ENCODE measurements around the gene MAP3K5.
"Not testable (repeated sequence)": the region's sequence is repeated elsewhere in the genome, so short reads cannot be mapped to it uniquely, and the experiment has no call there.

MAP3K5 gene

DNA sequence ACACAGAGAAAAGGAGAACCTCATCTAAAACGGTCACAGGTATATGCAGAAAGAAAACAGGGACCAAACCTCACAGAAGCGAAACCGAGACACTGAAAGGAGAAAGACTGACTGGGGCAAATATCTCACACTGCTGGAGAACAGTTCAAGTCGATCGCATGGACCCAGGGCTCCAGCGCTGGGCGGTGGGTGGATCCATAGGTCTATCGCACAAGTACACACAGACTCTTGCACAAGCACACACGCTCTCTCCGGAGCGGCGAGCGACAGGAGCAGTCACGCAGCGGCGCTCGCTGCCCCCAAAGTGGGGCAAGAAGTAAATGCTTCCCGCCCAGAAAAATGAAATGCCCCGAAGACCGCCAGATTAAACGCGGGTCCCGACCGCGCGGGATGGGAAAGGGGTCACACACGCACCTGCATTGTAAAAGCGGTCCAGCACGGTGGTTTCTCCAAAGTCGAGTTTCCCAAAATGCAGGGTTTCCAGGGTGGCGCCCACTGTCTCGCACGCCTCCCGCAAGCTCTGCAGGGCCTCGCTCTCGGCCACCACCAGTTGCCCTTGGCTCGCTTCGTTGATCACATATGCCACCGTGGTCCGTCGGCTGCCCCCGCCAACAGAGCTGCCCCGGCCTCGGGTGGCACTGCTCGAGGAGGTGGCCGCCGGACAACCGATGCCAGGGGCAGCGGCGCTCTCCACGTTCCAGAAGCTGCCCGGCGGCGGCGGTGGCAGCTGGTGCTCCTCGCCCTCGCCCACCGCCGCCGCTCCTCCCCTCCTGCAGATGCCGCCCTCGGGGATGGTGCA, 782 bp downstream of the MAP3K5 start:
- no peak overlapping the region for H3K23ac ChIP-seq (ENCODE audit: low read length)
- no CpG with 5 or more reads among the region's 62 CpGs for WGBS (ENCODE audit: extremely low coverage, insufficient coverage, insufficient read length)

DNA sequence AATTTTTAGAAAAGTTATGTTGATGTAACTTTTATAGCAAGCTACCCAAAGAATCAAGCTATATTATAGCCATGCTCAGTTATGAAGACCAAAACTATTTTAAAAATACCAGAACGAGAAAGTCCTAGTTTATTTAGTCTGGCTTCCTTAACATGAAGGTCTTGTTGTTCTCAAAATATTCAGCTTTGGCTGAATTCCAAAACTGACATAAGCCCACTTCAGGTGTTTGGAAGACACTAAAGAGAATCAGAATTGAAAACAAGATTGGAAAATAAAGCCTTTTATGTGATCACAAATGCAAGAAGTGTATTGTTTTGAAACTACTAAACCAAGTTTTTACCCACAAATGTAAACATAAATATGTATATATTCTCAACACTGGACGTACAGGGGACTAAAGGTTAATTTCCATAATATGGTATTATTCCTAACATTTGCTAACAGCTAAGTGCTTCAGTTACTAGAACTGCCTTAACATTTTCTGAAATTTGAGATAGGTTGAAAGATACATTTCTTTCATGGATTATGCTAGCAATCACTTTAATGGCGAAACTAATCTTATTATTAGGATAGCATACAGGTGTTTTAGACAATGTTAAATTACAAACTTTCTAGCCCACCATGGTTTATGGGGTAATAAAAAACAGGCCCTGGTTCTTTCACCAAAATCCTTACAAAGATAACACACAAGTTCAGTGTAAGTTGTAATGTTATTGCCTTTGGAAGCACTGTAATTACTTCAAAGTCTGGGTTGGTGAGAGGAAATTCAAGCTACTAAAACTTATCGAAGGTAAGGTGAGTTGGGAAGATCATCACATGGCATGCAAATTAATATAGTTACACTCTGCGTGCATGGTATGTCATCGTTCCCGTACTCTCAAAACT, 1.6 kb downstream of the MAP3K5 start:
- no CpG with 5 or more reads among the region's 7 CpGs for WGBS (ENCODE audit: extremely low coverage, insufficient coverage, insufficient read length)
- Histone ChIP-seq H3K18ac (ENCODE audit: low read length) (no peak overlapping the region), H2AFZ (ENCODE audit: insufficient read depth, low read length, poor library complexity) (no peak overlapping the region), H4K12ac (ENCODE audit: low read depth, low read length) (no peak overlapping the region), H3K79me1 (ENCODE audit: low read length) (peaks cover 4% of the 10 kb centered on the region), H2AK5ac (ENCODE audit: low read length) (no peak overlapping the region), H4K91ac (ENCODE audit: low read depth, low read length) (no peak overlapping the region), H3K4me2 (ENCODE audit: low read length) (peak overlapping the region; percentile 68), H2BK5ac (ENCODE audit: low read depth, low read length, poor library complexity) (no peak overlapping the region), H3K4ac (ENCODE audit: low read depth, low read length) (no peak overlapping the region), H3K27me3 (ENCODE audit: insufficient read depth, low read length) (no peaks in the 10 kb centered on the region), H3K14ac (ENCODE audit: low read length) (no peak overlapping the region), H3K4me3 (ENCODE audit: low read depth, low read length) (no peak overlapping the region), H3K4me1 (ENCODE audit: control insufficient read depth in 1 of 2, insufficient read depth in 2 of 2, low read length in 2 of 2) (peaks cover 0 to 7% of the 10 kb centered on the region in 2 experiments), H2BK120ac (ENCODE audit: insufficient read depth, low read length, poor library complexity) (no peak overlapping the region), H2BK12ac (ENCODE audit: low read length) (no peak overlapping the region), H3K79me2 (ENCODE audit: control insufficient read depth, insufficient read depth, low read length, poor library complexity) (peaks cover 3% of the 10 kb centered on the region), H3K9me3 (ENCODE audit: insufficient read depth, low read depth, low read length) (no peaks in the 10 kb centered on the region), H3K23ac (ENCODE audit: low read length) (no peak overlapping the region), H4K8ac (ENCODE audit: low read depth, low read length) (no peak overlapping the region), H3K9ac (ENCODE audit: low read length) (no peak overlapping the region), H3K27ac (ENCODE audit: low read depth, low read length) (no peak overlapping the region), H3K36me3 (ENCODE audit: control insufficient read depth in 1 of 2, insufficient read depth in 2 of 2, low read length in 2 of 2) (no peaks in the 10 kb centered on the region)
- no peak for DNase-seq

More for the DNA sequence above, 782 bp downstream of the MAP3K5 start:
- Histone ChIP-seq H3K9ac (ENCODE audit: low read length) (no peak overlapping the region), H3K79me1 (ENCODE audit: low read length) (peaks cover 4% of the 10 kb centered on the region), H3K4ac (ENCODE audit: low read depth, low read length) (no peak overlapping the region), H4K12ac (ENCODE audit: low read depth, low read length) (no peak overlapping the region), H2BK12ac (ENCODE audit: low read length) (no peak overlapping the region), H2BK5ac (ENCODE audit: low read depth, low read length, poor library complexity) (no peak overlapping the region), H3K4me2 (ENCODE audit: low read length) (peak overlapping the region; percentile 68), H4K91ac (ENCODE audit: low read depth, low read length) (no peak overlapping the region), H3K27me3 (ENCODE audit: insufficient read depth, low read length) (no peaks in the 10 kb centered on the region), H3K36me3 (ENCODE audit: control insufficient read depth in 1 of 2, insufficient read depth in 2 of 2, low read length in 2 of 2) (no peaks in the 10 kb centered on the region), H3K4me1 (ENCODE audit: control insufficient read depth in 1 of 2, insufficient read depth in 2 of 2, low read length in 2 of 2) (peaks cover 0 to 7% of the 10 kb centered on the region in 2 experiments), H3K27ac (ENCODE audit: low read depth, low read length) (no peak overlapping the region), H3K14ac (ENCODE audit: low read length) (peak overlapping the region; percentile 42), H3K18ac (ENCODE audit: low read length) (peak overlapping the region; percentile 4), H2AFZ (ENCODE audit: insufficient read depth, low read length, poor library complexity) (peak overlapping the region; percentile 56), H4K8ac (ENCODE audit: low read depth, low read length) (peak overlapping the region; percentile 11), H3K4me3 (ENCODE audit: low read depth, low read length) (peak overlapping the region; percentile 80), H2AK5ac (ENCODE audit: low read length) (no peak overlapping the region), H3K9me3 (ENCODE audit: insufficient read depth, low read depth, low read length) (no peaks in the 10 kb centered on the region), H2BK120ac (ENCODE audit: insufficient read depth, low read length, poor library complexity) (no peak overlapping the region), H3K79me2 (ENCODE audit: control insufficient read depth, insufficient read depth, low read length, poor library complexity) (peaks cover 3% of the 10 kb centered on the region)
- peak; percentile 48 to 69 for DNase-seq

DNA sequence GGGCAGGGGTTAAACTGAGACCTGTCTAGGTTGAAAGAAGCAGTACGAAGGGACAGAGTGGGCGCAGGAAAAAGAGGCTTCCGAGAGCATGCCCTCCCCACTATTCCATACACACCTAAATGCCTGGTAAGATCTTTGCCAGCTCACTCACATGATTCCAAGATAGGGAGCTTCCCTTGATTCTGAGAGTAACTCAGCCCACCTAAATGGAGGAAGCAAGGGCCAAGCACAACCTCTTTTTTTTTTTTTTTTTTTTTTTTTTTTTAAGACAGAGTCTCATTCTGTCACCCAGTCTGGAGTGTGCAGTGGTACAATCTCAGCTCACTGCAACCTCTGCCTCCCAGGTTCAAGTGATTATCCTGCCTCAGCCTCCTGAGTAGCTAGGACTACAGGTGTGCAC, 2.8 kb downstream of the MAP3K5 start:
- H3K9ac ChIP-seq (ENCODE audit: low read length); H3K9me3 ChIP-seq (ENCODE audit: insufficient read depth, low read depth, low read length); H4K91ac ChIP-seq (ENCODE audit: low read depth, low read length); H2AK5ac ChIP-seq (ENCODE audit: low read length); H3K79me1 ChIP-seq (ENCODE audit: low read length); H4K12ac ChIP-seq (ENCODE audit: low read depth, low read length); H3K4me1 ChIP-seq (ENCODE audit: control insufficient read depth in 1 of 2, insufficient read depth in 2 of 2, low read length in 2 of 2); H3K23ac ChIP-seq (ENCODE audit: low read length); H3K18ac ChIP-seq (ENCODE audit: low read length); H2AFZ ChIP-seq (ENCODE audit: insufficient read depth, low read length, poor library complexity); H3K4ac ChIP-seq (ENCODE audit: low read depth, low read length); H2BK12ac ChIP-seq (ENCODE audit: low read length); H2BK120ac ChIP-seq (ENCODE audit: insufficient read depth, low read length, poor library complexity); H3K4me2 ChIP-seq (ENCODE audit: low read length); H3K27ac ChIP-seq (ENCODE audit: low read depth, low read length); H3K36me3 ChIP-seq (ENCODE audit: control insufficient read depth in 1 of 2, insufficient read depth in 2 of 2, low read length in 2 of 2); H3K14ac ChIP-seq (ENCODE audit: low read length); H3K27me3 ChIP-seq (ENCODE audit: insufficient read depth, low read length); H3K79me2 ChIP-seq (ENCODE audit: control insufficient read depth, insufficient read depth, low read length, poor library complexity); H4K8ac ChIP-seq (ENCODE audit: low read depth, low read length); H3K4me3 ChIP-seq (ENCODE audit: low read depth, low read length); H2BK5ac ChIP-seq (ENCODE audit: low read depth, low read length, poor library complexity); DNase-seq: not testable (repeated sequence)
- no CpG with 5 or more reads among the region's 3 CpGs for WGBS (ENCODE audit: extremely low coverage, insufficient coverage, insufficient read length)

DNA sequence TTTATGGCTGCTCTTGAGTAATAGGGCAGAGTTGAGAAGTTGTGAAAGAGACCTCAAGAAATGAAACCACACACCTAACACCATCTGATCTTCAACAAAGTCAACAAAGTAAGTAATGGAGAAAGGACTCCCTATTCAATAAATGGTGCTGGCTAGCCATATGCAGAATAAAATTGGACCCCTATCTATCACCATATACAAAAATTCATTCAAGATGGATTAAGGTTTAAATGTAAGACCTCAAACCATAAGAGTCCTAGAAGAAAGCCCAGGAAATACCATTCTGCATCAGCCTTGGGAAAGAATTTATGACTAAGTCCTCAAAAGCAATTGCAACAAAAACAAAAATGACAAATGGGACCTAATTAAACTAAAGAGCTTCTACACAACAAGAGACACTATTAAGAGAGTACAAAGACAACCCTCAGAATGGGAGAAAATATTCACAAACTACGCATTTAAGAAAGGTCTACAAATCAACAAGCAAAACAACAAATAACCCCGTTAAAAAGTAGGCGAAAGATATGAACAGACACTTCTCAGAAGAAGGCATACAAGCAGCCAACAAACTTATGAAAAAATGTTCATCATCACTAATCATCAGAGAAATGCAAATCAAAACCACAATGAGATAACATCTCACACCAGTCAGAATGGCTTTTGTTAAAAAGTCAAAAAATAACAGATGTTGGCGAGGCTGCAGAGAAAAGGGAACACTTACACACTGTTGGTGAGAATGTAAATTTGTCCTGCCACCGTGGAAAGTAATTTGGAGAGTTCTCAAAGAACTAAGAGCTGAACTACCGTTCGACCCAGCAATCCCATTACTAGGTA, 4.0 kb downstream of the MAP3K5 start:
- Histone ChIP-seq H4K91ac (ENCODE audit: low read depth, low read length) (no peak overlapping the region), H2BK120ac (ENCODE audit: insufficient read depth, low read length, poor library complexity) (no peak overlapping the region), H3K4me2 (ENCODE audit: low read length) (no peak overlapping the region), H3K36me3 (ENCODE audit: control insufficient read depth in 1 of 2, insufficient read depth in 2 of 2, low read length in 2 of 2) (no peaks in the 10 kb centered on the region), H2BK12ac (ENCODE audit: low read length) (no peak overlapping the region), H4K12ac (ENCODE audit: low read depth, low read length) (no peak overlapping the region), H2AK5ac (ENCODE audit: low read length) (no peak overlapping the region), H3K9me3 (ENCODE audit: insufficient read depth, low read depth, low read length) (no peaks in the 10 kb centered on the region), H3K79me1 (ENCODE audit: low read length) (peaks cover 4% of the 10 kb centered on the region), H3K9ac (ENCODE audit: low read length) (no peak overlapping the region), H3K4me3 (ENCODE audit: low read depth, low read length) (no peak overlapping the region), H3K18ac (ENCODE audit: low read length) (no peak overlapping the region), H2BK5ac (ENCODE audit: low read depth, low read length, poor library complexity) (no peak overlapping the region), H3K27ac (ENCODE audit: low read depth, low read length) (no peak overlapping the region), H3K23ac (ENCODE audit: low read length) (no peak overlapping the region), H3K79me2 (ENCODE audit: control insufficient read depth, insufficient read depth, low read length, poor library complexity) (peaks cover 3% of the 10 kb centered on the region), H3K4me1 (ENCODE audit: control insufficient read depth in 1 of 2, insufficient read depth in 2 of 2, low read length in 2 of 2) (peaks cover 0 to 11% of the 10 kb centered on the region in 2 experiments), H4K8ac (ENCODE audit: low read depth, low read length) (no peak overlapping the region), H3K4ac (ENCODE audit: low read depth, low read length) (no peak overlapping the region), H3K27me3 (ENCODE audit: insufficient read depth, low read length) (no peaks in the 10 kb centered on the region), H3K14ac (ENCODE audit: low read length) (no peak overlapping the region), H2AFZ (ENCODE audit: insufficient read depth, low read length, poor library complexity) (no peak overlapping the region)
- DNase-seq: peak in 1 of 2 donors; percentile 73
- no CpG with 5 or more reads among the region's 7 CpGs for WGBS (ENCODE audit: extremely low coverage, insufficient coverage, insufficient read length)

Data from trophoblast cell (in vitro differentiated cells and primary cell).